K562 (cell line): ENCODE data around the gene GRHL3. TPM values are rescaled to one million over a fixed set of nuclear protein-coding genes. Genes with fewer than 3 reads are reported as not detected.

ENCODE experiments used
- ARID2 ChIP-seq: fragments of 450-650 bp; IDR thresholded peaks from 2 replicates; pipeline ENCODE4 v1.6.1; 2017; ENCODE audit warnings: antibody characterized with exemption, mild to moderate bottlenecking
- CTBP1 ChIP-seq: fragments of 450-650 bp; IDR thresholded peaks from 2 replicates; pipeline ENCODE4 v1.6.1; 2016; ENCODE audit warnings: borderline replicate concordance
- GABPB1 ChIP-seq: sonication (generic); formaldehyde crosslinking; IDR thresholded peaks from 2 replicates; pipeline ENCODE4 v1.8.0; 2022; ENCODE audit warnings: mild to moderate bottlenecking, missing genetic modification reagents
- KHSRP ChIP-seq: fragments of 450-650 bp; IDR thresholded peaks from 2 replicates; pipeline ENCODE4 v1.6.1; 2017
- KLF10 ChIP-seq: fragments of 250-450 bp; sonication (Bioruptor Pico); IDR thresholded peaks from 2 replicates; pipeline ENCODE4 v1.6.1; 2021; ENCODE audit warnings: matching md5 sums
- KLF6 ChIP-seq: fragments of 250-450 bp; sonication (Bioruptor Pico); IDR thresholded peaks from 2 replicates; pipeline ENCODE4 v1.4.0; 2020; ENCODE audit warnings: mild to moderate bottlenecking, moderate library complexity, borderline replicate concordance
- MYC ChIP-seq, 2 experiments: fragments of 250-450 bp in 1 of 2; sonication (Bioruptor Pico) in 1 of 2; IDR thresholded peaks; 2 replicates each; pipeline versions ENCODE4 v1.5.1 to v1.6.1; 2012 to 2021; ENCODE audit warnings: low read depth in 2 of 2, borderline replicate concordance in 1 of 2, improper control_type of control experiment in 1 of 2, low read length in 1 of 2, mild to moderate bottlenecking in 1 of 2, moderate library complexity in 1 of 2
- NR1H2 ChIP-seq: sonication (generic); formaldehyde crosslinking; IDR thresholded peaks from 2 replicates; pipeline ENCODE4 v1.4.0; 2020; ENCODE audit warnings: mild to moderate bottlenecking, missing genetic modification reagents
- PURB ChIP-seq: sonication (generic); formaldehyde crosslinking; IDR thresholded peaks from 2 replicates; pipeline ENCODE4 v1.9.0; 2021; ENCODE audit warnings: low read depth, mild to moderate bottlenecking, missing genetic modification reagents
- RAD21 ChIP-seq, 2 experiments: fragments of 250-450 bp in 1 of 2; fragments of 450-650 bp in 1 of 2; sonication (Bioruptor Pico) in 1 of 2; formaldehyde crosslinking in 1 of 2; IDR thresholded peaks in 1 of 2; conservative IDR thresholded peaks in 1 of 2; 2 replicates each; pipeline versions ENCODE4 v1.4.0 to v1.8.0; 2020 to 2022; ENCODE audit warnings: mild to moderate bottlenecking in 2 of 2, moderate library complexity in 1 of 2
- STAT5A ChIP-seq: IDR thresholded peaks from 2 replicates; pipeline ENCODE4 v1.6.1; 2012; ENCODE audit warnings: low read length, inconsistent platforms, borderline replicate concordance
- TAL1 ChIP-seq: fragments of 450-650 bp; IDR thresholded peaks from 2 replicates; pipeline ENCODE4 v1.6.1; 2016; ENCODE audit warnings: mild to moderate bottlenecking
- ZNF57 ChIP-seq: fragments of 450-650 bp; formaldehyde crosslinking; IDR thresholded peaks from 2 replicates; pipeline ENCODE4 v1.4.0; 2020; ENCODE audit warnings: mild to moderate bottlenecking, moderate library complexity
- polyA plus RNA-seq, 8 experiments: library from polyadenylated mRNA; depleted of rRNA in 4 of 8; stranded (reverse) in 5 of 8; unstranded in 3 of 8; fragments of >200 nt; fragmentation: Nextera tagmentation in 2 of 8; fragmentation: Illumina TruSeq in 1 of 8; extraction: Ambion mirVana in 2 of 8; extraction: Trizol in 1 of 8; gene quantifications; 2 replicates each; pipeline versions ENCODE4 v1.2.1 to v1.2.3, GENCODE V29; 2011 to 2014; ENCODE audit warnings: inconsistent platforms in 1 of 8, missing spikeins in 1 of 8
- total RNA-seq, 7 experiments: library from RNA; depleted of rRNA in 6 of 7; stranded (reverse); fragments of >200 nt in 6 of 7; fragmentation: Illumina TruSeq in 2 of 7; extraction: Trizol in 2 of 7; gene quantifications; 2 replicates each; pipeline versions ENCODE4 v1.2.1 to v1.2.3, GENCODE V29; 2011 to 2021; ENCODE audit warnings: low replicate concordance in 1 of 7
- TF ChIP-seq, protein P1 (sequence below): fragments of 250-450 bp; sonication (Bioruptor Pico); IDR thresholded peaks from 2 replicates; pipeline ENCODE4 v1.8.0; 2021; ENCODE audit warnings: moderate library complexity, mild to moderate bottlenecking, inconsistent platforms
- TF ChIP-seq, protein P2 (sequence below): fragments of 450-650 bp; IDR thresholded peaks from 2 replicates; pipeline ENCODE4 v1.6.1; 2016; ENCODE audit warnings: mild to moderate bottlenecking
- TF ChIP-seq, protein P3 (sequence below): fragments of 450-650 bp; formaldehyde crosslinking; IDR thresholded peaks from 2 replicates; pipeline ENCODE4 v1.4.0; 2020; ENCODE audit warnings: mild to moderate bottlenecking, moderate library complexity
- TF ChIP-seq, protein P4 (sequence below): fragments of 250-450 bp; sonication (Bioruptor Pico); IDR thresholded peaks from 2 replicates; pipeline ENCODE4 v1.8.0; 2022; ENCODE audit warnings: inconsistent platforms

GRHL3 gene
- total and polyA plus RNA-seq, 9 of the 15 experiments (the other 6 are each of a cell fraction or from before 2014, with no cell fraction given): 0.01 to 0.04 TPM; not detected in 7

- TF ChIP-seq, protein P1, sequence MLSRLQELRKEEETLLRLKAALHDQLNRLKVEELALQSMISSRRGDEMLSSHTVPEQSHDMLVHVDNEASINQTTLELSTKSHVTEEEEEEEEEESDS (CRISPR knock-in tag): no peak
- TF ChIP-seq RAD21 (CRISPR knock-in tag; conservative IDR thresholded peaks at IDR 0.05 in 1 of 2, IDR thresholded peaks at IDR 0.05 in 1 of 2) (peak; percentile 96 to 98), KHSRP (no peak), ARID2 (0 out of 2 replicates have a peak, but pooled peaks have one; percentile 23), ZNF57 (CRISPR knock-in tag) (no peak), TAL1 (no peak), KLF10 (CRISPR knock-in tag) (no peak), NR1H2 (CRISPR knock-in tag) (0 out of 2 replicates have a peak, but pooled peaks have one; percentile 47), STAT5A (no peak), CTBP1 (no peak), PURB (CRISPR knock-in tag) (no peak), MYC (IDR thresholded peaks at IDR 0.05; ENCODE audit: low read depth, low read length) (peak; percentile 46; the same call in 1 of the 2 replicates), MYC (CRISPR knock-in tag; IDR thresholded peaks at IDR 0.05; ENCODE audit: borderline replicate concordance, low read depth) (no peak), GABPB1 (CRISPR knock-in tag) (0 out of 2 replicates have a peak, but pooled peaks have one; percentile 17), KLF6 (CRISPR knock-in tag) (no peak)
- TF ChIP-seq, protein P2, sequence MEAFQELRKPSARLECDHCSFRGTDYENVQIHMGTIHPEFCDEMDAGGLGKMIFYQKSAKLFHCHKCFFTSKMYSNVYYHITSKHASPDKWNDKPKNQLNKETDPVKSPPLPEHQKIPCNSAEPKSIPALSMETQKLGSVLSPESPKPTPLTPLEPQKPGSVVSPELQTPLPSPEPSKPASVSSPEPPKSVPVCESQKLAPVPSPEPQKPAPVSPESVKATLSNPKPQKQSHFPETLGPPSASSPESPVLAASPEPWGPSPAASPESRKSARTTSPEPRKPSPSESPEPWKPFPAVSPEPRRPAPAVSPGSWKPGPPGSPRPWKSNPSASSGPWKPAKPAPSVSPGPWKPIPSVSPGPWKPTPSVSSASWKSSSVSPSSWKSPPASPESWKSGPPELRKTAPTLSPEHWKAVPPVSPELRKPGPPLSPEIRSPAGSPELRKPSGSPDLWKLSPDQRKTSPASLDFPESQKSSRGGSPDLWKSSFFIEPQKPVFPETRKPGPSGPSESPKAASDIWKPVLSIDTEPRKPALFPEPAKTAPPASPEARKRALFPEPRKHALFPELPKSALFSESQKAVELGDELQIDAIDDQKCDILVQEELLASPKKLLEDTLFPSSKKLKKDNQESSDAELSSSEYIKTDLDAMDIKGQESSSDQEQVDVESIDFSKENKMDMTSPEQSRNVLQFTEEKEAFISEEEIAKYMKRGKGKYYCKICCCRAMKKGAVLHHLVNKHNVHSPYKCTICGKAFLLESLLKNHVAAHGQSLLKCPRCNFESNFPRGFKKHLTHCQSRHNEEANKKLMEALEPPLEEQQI: no peak
- TF ChIP-seq, protein P3, sequence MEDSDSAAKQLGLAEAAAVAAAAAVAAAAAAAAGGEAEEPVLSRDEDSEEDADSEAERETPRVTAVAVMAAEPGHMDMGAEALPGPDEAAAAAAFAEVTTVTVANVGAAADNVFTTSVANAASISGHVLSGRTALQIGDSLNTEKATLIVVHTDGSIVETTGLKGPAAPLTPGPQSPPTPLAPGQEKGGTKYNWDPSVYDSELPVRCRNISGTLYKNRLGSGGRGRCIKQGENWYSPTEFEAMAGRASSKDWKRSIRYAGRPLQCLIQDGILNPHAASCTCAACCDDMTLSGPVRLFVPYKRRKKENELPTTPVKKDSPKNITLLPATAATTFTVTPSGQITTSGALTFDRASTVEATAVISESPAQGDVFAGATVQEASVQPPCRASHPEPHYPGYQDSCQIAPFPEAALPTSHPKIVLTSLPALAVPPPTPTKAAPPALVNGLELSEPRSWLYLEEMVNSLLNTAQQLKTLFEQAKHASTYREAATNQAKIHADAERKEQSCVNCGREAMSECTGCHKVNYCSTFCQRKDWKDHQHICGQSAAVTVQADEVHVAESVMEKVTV (CRISPR knock-in tag): peak; percentile 97
- TF ChIP-seq, protein P4, sequence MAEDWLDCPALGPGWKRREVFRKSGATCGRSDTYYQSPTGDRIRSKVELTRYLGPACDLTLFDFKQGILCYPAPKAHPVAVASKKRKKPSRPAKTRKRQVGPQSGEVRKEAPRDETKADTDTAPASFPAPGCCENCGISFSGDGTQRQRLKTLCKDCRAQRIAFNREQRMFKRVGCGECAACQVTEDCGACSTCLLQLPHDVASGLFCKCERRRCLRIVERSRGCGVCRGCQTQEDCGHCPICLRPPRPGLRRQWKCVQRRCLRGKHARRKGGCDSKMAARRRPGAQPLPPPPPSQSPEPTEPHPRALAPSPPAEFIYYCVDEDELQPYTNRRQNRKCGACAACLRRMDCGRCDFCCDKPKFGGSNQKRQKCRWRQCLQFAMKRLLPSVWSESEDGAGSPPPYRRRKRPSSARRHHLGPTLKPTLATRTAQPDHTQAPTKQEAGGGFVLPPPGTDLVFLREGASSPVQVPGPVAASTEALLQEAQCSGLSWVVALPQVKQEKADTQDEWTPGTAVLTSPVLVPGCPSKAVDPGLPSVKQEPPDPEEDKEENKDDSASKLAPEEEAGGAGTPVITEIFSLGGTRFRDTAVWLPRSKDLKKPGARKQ (CRISPR knock-in tag): peak; percentile 92
Observed at GRCh38 chr1:24390924-24391782, 72.0 kb downstream of the GRHL3 start (continued).
